Activated CD8-positive, alpha-beta memory T cell treated with anti-CD3 and anti-CD28 coated beads for 1 hour (primary cell): ENCODE data around the gene TLX1.

ENCODE experiments used
- DNase-seq, 2 donors: peaks; one replicate each; pipeline ENCODE4 v3.0.0-alpha.2; 2020; ENCODE audit warnings: low read depth in 1 of 2; ENCODE audit errors: extremely low read depth in 1 of 2

The TLX1 gene

DNA sequence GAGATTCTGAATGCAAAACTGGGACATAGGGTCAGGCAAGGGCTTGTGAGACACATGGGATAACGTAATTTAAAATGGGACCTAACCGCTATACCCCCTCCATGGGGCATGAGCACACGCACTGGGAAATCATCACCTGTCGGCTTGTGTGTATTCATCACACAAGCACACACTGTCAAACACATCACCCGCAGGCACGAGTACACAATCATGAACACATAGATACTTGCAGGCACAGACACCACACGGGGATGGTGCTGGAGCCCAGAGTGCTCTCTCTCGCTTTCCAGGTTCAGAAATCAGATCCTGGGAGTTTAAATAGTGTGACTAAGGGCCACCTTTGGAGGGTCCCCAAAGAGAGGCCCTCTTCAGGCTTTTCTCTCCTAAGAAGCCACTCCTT, 19.6 kb upstream of the TLX1 start:
- no peak for DNase-seq

DNA sequence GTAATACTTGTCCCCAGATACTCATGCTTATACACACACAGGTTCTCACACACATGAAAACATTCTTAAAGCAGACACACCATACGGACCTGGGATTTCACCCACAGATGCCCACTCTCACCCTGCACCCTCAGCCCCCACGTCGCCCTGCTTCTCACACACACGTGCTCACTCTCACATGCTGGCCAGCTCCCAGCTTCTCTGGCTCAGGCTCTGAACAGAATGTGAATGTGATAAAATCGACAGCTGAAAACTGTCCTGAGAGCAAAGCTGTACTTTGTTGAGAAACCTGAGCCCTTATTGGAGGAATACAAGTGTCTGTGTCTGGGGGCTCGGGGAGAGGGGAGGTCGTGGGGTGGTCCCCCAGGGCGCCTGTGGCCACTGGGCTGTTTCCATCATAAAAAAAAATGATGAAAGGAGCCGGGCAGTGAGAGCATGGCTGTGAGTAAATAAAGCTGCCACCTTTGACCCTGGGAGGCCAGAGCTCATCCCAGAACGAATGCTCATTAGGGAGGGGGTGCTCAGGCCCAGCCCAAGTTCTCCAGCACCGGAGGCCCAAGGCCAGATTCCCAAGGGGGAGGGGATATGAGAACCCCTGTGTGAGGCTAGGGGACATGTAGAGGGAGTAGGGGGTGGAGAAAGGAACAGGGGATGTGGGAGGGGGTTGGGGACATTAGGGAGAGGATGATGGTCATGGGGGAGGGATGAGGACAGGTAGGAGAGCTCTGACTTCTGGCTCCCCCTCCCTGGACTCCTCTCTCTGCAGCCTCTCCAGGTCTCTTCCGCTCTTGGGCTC, 18.1 kb upstream of the TLX1 start:
- DNase-seq, result no peak

DNA sequence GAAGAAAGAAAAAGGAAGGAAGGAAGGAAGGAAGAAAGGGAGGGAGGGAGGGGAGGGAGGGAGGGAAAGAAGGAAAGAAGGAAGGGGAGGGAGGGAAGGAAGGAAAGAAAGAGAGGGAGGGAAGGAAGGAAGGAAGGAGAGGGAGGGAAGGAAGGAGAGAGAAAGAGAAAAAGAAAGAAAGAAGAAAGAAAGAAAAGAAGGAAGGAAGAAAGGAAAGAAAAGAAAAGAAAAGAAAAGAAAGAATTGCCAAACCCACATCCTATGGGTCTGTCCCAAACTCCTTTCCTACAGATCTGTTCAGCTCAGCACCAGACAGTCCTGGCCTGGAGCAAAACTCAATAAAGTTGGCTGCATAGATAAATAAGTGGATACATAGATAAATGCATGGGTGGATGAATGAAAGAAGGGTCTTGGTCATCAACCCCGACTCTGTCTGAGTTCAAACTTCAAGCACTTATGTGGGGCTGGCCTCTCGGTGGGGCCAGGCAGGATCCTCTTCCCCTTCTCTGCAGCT, 17.2 kb upstream of the TLX1 start:
- no peak for DNase-seq

DNA sequence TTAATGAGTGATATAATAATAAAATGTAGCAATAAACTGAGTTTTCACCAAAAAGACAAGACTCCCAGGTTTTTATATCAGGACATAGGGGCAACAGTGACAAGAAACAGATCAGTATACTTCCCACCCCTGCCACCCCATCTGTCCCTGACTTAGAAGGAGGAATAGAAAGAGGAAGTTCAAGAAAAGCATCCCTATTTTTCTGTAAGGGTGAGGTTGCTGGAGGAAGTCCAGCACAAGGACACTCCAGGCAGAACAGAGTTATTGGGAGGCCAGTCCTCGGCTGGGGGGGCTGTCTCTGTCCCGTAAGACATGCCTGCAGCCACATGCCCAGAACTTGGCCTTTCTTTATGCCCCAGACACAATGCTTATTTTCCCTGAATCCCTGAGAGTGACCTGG, 16.5 kb upstream of the TLX1 start:
- no peak for DNase-seq

DNA sequence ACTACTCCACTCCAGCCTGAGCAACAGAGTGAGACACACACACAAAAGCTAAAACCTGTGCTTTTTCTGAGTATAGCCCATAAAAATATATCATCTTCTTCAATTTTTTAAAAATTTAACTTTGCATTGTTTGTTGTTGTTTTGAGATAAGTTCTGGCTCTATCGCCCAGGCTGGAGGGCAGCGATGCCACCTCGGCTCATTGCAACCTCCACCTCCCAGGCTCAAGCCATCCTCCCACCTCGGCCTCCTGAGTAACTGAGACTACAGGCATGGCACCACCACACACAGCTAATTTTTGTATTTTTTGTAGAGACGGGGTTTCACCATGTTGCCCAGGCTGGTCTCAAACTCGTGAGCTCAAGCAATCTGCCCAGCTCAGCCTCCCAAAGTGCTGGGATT, 14.3 kb upstream of the TLX1 start:
- no peak for DNase-seq

DNA sequence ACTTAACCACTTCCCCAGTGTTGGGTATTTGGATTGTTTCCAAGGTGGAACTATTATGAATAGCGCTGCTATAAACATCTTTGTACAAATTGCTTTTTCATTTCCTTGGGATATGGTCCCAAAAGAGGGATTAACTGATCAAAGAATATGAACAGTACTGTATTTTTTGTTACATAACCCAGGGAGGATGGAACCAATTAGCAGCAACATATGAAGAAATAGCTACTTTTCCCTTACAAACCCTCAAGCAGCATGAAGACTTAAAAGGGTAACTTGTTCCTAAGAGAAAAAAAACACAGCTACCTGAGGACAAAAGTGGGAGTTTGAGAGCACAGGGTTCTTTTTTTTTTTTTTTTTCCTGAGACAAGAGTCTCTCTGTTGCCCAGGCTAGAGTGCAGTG, 13.1 kb upstream of the TLX1 start:
- DNase-seq, result no peak

DNA sequence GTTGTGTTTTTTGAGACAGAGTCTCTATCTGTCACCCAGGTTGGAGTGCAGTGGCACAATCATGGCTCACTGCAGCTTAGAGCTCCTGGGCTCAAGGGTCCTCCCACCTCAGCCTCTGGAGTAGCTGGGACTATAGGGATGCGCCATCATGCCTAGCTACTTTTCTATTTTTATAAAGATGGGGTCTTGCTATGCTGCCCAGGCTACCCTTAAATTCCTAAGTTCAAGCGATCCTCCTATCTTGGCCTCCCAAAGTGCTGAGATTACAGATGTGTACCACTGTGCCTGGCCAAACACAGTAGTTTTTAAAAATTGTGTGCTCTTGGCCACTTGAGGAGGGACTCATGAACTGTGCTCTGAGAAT, 10.6 kb upstream of the TLX1 start:
- no peak for DNase-seq

DNA sequence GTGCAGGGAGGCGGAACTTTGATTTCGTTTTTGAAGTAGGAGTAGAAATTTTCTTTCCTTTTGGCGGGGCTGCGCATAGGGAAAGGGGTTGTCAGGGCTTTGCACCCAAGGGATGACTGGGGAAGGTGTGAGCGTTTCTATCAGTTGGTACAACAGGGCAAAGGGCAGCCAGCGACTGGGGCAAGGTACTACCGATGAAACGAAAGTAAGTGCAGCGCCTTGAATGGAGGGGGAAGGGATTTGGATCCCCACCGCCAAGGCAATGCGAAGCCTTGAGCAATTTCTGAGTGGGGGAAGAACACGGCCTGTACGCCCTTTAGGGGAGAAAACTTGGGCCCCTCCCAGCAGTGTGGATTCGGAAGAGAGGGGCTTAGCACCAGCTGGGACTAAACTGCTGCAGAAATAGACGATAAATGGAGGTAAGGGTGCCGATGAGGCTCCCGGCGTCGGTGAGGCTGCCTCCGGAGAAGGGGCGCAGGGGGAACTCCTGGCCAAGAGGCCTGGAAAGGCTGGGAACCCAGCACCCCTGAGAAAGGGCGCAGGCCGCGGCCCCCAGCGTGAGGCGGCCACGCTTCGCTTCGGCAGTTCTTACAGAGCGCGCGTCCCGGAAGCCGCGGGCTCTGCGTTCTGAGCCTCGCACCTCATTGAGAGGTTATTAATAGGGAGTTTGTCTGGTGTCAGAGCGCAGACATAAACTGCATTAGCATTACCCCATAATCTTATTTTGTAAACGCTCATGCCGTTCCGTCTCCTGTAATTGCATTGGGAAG, 10.0 kb upstream of the TLX1 start:
- DNase-seq, result no peak

DNA sequence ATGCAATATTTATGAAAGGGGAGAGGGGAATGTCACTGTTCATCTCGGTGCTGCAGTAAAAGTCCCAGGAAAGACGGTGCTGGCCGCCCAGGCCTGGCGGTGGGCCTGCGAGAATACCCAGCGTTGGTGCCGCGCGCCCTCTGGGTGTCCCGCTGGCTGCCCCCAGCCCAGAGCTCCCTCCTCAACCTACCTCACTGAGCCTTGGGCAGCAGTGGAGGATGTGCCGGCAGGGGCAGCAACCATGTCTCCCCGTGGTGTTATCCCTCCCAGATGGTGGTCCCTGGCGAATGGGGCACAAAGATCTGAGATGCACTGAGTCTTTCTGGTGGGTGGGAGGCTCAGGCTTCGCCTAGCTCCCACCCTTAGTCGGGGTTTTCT, 9.5 kb upstream of the TLX1 start:
- DNase-seq, result no peak

DNA sequence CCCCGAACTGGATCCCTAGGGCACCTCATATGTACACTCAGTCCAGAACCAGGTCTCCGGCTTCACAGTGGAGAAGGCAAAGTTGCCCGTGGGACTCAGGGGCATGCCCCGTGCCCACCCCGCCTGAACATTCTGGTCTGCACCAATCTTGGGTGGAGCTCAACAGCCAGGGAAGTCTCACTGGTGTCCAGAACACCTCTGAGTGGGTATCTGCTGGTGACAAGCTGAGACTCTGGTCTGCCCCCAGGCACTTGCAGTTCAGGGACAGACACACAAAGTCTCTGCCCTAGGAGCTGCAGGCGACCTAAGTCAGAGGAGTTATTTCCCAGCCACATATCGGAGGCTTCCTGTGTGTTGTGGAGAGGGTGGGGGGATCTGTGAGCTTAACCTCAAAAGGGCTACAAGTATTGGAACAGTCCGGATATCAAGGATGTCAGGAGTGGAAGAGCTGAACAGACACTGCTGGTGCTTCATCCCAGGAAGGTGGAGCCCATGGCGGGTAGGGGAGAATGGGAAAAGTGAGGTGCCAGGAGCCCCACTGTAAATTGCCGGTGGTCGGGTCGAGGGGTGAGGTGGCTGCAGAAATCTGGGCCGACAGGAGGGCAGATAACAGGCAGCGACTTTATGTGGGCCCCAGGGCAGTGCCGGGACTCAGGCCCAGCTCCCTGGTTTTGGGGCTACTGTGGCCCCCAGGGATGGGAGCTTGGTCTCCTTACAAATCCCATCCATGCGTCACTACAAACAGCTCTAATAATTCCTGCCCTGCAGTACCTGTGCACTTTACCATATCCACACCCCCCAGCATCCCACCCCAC, 8.6 kb upstream of the TLX1 start:
- no peak for DNase-seq

DNA sequence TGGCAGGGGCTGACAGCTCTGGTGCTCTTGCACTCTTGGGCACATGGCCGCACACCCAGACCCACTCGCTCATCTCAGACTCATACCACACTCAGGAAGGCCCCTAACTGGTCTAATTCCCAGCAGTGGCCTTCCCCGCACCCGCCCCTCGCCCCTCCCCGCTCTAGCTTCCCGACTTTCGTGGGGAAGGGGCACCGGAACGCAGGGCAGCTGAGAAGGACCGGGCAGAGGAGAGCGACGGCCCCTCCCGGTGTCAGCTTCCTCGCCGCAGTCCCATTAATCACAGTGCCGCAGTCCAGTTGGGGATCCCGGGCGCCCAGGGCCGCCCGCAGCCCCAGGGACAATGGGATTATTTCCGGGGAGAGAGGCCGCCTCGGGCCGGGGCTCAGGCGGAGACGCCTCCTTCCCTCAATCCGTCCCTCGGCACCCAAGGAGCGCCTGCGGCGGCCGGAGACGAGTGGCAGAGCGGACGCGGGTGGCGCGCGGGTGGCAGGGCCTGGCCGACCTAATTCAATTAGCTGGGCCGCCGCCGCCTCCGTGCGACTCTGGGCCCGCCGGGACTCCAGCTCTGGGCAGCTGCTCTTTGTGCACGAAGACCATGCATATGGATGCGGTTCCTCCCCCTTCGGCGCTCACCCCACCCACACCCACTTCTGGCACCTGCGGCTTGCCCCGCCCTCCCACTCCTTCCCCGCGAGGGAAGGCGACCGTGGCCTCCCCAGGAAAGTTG, 7.8 kb upstream of the TLX1 start:
- no peak for DNase-seq

DNA sequence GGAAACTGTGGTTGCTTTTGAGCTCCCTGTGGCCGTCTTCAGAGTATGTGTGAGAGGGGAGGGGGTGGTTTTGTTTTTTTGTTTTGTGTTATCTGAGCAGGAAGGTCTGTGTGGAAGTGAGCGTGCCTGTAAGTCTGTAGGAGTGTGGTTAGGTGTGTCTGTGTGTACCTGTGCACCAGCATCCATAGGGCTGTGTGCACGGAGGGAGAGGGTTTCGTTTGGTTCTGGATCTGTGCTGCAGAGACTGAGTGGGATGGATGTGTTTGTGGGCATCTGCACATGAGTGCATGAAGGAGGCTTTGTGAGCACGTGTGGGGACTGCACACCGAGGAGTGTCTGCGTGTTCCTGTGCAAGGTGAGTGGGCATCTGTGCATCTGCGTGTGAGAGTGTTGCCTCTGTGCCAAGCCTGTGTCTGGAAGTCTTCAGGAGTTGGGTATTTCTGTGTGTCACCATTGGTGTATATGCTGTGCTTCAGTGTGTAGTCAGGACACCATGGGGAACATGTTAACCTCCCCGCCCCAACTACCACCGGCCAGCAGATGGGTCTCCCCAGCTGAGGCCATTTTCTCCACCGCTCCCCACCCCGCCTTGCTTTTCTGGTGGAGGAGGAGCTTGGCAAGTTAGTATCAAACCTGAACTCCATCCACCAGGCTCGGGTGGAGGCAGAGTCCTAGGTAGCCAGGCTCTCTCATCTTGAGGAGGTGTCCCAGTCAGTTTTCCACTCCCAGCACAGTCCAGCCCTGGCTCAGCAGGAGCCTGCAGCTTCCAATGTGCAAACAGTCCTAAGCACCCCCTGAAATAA, 7.1 kb upstream of the TLX1 start:
- no peak for DNase-seq

DNA sequence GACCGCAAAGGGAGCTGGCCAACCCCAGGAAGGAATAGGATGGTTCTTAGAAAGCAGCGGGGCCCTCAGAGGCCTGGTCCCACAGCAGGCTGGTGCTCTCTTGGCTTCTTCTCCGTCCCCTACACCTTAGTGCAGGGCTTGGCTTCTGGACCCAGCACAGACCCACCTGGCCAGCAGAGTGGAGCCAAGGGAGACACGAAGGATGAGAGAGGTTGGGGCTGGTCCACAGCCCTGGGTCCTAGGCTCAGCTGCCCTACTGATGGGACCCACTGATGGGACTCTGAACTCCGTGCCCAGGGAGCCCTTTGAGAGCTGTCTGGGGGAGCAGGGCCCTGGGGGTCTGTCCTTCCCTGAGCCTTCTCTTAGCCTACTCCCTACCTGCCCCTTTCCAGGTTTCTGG, 6.2 kb upstream of the TLX1 start:
- no peak for DNase-seq

DNA sequence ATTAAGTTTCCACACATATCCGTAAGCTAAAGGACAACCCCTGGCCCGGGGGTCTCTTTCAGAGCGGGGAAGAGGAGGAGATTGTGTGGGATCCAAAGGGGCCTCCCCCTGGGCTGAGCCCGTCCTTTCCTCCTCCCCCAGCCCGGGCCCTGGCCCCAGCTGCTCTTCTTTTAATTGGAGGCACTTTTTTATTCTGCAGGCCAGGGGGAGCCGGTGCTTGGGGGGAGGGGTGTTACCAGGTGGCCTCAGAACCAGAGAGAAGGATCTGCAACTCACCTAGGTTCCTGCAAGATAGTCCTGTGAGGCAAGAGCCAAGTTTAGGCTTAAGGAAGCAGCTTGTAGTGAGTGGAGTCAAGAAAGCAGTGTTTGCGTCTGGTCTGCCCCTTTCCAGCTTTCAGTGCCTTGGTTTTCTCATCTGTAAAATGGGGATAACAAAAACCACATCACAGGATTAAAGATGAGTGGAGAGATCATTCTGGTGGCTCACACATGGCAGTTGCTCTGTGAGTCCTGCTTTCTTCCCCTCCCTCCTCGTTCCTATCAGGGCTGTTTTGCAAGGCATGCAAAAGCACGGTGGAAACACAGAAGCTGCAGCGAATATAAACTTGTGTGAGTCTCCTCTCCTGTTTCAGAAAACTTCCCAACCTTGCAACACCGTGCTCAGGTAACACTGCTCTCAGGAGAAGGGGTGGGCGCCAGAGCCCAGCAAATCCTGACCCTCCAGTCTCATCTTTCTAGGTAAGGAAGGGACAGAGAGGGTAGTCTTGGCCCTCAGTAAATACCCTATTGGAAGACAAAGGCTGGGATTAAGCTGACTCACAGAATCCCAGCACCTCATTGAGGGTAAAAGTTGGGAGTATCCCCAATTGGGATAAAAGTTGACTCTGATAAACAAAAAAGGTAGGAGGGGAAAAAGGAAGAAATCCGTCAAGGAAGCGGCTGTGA, 4.1 kb upstream of the TLX1 start:
- DNase-seq, result no peak

DNA sequence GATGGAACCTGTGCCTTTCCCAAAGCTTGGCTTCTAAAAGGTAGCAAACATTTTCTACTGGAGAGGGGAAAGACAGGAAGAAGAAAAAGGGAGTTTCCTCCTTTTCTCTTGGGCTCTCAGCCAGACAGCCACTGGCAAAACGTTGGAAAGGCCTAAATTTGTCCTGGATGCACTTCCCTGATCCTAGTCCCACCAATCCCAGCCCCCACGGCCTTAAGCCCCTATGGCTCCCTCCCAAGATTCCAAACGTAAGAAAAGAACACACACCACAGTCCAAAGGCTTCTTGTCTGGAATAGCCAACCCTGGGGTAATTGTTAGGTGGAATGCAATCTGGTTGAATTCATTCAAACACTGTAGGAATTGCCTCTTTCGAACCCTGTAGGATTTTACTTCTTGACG, 959 bp upstream of the TLX1 start:
- DNase-seq, result no peak

DNA sequence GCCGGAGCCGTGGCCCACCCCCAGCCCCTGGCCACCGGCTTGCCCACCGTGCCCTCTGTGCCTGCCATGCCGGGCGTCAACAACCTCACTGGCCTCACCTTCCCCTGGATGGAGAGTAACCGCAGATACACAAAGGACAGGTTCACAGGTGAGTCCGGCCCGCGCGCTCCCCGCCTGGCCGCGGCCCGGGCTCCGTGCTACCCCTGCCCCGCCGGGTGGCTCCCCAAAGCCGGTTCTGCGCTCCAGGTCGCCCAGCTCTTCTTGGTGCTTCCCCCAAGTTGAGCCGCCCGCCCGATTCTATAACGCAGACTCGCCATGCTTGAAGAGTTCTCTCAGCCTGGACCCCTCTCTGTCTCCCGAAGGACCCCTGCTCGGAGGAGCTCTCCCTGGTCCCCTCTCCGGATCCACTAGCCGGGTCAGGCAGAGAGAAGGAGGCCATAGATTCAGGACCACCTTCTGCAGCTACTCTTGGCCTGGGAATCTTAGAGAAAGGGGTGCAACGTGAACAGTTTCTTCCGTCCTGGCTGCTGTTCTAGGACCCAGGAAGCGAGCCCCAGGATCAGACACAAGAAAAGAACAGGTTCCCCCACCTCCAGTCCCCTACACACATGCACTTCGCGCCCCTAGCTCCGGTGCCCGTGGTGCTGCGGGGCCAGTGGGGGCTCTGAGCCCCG, 999 bp downstream of the TLX1 start:
- no peak for DNase-seq

DNA sequence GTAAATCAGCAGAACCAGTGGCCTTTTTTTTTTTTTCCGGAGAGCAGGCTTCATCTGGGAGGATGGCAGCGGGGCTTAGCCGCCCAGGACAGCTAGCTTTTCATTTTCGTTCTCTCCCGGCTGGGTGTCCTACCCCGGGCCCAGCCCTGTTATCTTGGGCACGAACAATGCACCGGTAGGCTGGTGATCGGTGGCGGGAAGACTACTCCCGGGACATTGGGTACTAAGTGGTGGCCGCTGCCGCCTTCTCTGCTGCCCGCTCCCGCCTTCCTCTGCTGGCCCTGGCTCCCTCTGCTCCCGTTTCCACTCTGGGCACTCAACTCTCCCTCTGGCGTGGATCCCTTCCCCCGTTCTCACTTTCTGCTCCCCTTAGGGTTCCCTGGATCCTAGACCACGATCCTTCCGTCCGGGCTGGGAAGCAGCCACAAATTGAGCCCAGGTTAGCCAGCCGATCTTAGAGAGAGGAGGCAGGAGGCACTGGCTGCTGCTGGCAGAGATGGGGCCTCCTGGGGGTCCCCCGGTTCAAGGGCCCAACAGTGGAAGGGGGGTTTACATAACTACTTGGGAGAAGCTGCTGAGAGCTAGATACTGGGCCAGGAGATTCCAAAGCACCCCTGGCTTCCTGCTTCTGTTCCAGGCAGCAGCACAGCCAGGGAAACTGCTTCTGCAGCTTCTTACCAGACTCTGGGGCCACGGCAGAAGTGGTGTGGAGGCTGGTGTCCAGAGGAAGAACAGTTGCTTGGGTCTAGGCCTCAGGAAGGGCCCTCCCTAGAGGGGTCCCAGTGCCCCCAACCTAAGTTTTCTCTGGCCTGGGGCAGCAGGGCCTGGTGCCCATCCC, 1.8 kb downstream of the TLX1 start:
- DNase-seq, result no peak
